ENCODE results near the gene INO80. TPM values are rescaled to one million over a fixed set of nuclear protein-coding genes. Genes with fewer than 3 reads are reported as not detected.

Gene INO80, protein sequence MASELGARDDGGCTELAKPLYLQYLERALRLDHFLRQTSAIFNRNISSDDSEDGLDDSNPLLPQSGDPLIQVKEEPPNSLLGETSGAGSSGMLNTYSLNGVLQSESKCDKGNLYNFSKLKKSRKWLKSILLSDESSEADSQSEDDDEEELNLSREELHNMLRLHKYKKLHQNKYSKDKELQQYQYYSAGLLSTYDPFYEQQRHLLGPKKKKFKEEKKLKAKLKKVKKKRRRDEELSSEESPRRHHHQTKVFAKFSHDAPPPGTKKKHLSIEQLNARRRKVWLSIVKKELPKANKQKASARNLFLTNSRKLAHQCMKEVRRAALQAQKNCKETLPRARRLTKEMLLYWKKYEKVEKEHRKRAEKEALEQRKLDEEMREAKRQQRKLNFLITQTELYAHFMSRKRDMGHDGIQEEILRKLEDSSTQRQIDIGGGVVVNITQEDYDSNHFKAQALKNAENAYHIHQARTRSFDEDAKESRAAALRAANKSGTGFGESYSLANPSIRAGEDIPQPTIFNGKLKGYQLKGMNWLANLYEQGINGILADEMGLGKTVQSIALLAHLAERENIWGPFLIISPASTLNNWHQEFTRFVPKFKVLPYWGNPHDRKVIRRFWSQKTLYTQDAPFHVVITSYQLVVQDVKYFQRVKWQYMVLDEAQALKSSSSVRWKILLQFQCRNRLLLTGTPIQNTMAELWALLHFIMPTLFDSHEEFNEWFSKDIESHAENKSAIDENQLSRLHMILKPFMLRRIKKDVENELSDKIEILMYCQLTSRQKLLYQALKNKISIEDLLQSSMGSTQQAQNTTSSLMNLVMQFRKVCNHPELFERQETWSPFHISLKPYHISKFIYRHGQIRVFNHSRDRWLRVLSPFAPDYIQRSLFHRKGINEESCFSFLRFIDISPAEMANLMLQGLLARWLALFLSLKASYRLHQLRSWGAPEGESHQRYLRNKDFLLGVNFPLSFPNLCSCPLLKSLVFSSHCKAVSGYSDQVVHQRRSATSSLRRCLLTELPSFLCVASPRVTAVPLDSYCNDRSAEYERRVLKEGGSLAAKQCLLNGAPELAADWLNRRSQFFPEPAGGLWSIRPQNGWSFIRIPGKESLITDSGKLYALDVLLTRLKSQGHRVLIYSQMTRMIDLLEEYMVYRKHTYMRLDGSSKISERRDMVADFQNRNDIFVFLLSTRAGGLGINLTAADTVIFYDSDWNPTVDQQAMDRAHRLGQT (N-terminal part only)
- 5.3 and 8.0 TPM in 2 replicates for polyA plus RNA-seq (2011; rRNA removed)
- 10.5 and 14.6 TPM in 2 replicates for polyA minus RNA-seq (2011; rRNA and poly(A)+ RNA removed)

- H3K9me3 ChIP-seq (ENCODE audit: control insufficient read depth, insufficient read depth, low read length) = no peaks in the 10 kb centered on the region
- H3K27ac ChIP-seq (ENCODE audit: low read depth, low read length) = peak within 1 kb of the TSS; percentile 90
- CTCF ChIA-PET = no interaction called here
- peak within 1 kb of the TSS; percentile 97 for H3K4me3 ChIP-seq (ENCODE audit: low read depth, low read length)
- POLR2A ChIA-PET = interaction anchor here (0.5 to 1.5 kb wide), 11 partner anchors 11 to 485 kb away, joined by 3 to 9 read pairs (median 4); partner anchors contain the start of gene CHAC1
- peak; percentile 97 for DNase-seq (ENCODE audit: low read depth, low spot score)
- TF ChIP-seq CTCF (IDR thresholded peaks at IDR 0.05; ENCODE audit: low read depth, low read length) = no peak
- H3K27me3 ChIP-seq (ENCODE audit: control insufficient read depth, insufficient read depth, low read length) = no peaks in the 10 kb centered on the region
Measured at GRCh38 chr15:41116116-41116961, at the start of gene INO80. Gene INO80 (minus strand): TSS chr15:41116280. CDS start chr15:41096310, 19,970 bp downstream.

- no peaks in the 10 kb centered on the region for H3K9me3 ChIP-seq (ENCODE audit: control insufficient read depth, insufficient read depth, low read length)
- H3K27ac ChIP-seq (ENCODE audit: low read depth, low read length) = no peak overlapping the region
- peaks cover 2% of the 10 kb centered on the region for H3K27me3 ChIP-seq (ENCODE audit: control insufficient read depth, insufficient read depth, low read length)
- no peak for DNase-seq (ENCODE audit: low read depth, low spot score)
- no peak overlapping the region for H3K4me3 ChIP-seq (ENCODE audit: low read depth, low read length)
- ChIA-PET CTCF (no interaction called here), POLR2A (interaction anchor here (0.7 kb wide), 1 partner anchor 267 kb away, joined by 3 read pairs; the partner anchor contains the start of gene VPS18)
- no peak for TF ChIP-seq CTCF (IDR thresholded peaks at IDR 0.05; ENCODE audit: low read depth, low read length)
Measured at GRCh38 chr15:41161736-41162135, 45.7 kb upstream of the INO80 start.

DNA sequence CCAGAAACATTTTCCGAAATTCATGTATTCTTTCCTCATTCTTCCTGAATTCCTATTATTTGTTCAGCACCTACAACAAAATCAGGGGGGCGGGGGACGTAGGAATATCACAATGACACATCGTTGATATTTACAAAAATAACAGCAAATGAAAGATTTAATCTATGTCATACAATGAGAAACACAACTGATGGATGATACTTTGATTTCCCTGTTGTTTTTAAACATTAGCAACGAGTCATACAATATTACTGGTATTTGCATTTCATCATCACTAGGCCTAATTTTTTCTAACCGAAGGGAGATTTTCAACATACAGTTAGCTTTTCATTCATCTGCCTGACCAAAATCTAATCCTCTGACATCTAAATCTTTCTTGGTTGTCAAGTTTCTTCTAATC, 45.3 kb upstream of the INO80 start:
- POLR2A ChIA-PET = interaction anchor here (0.7 kb wide), 1 partner anchor 267 kb away, joined by 3 read pairs; the partner anchor contains the start of gene VPS18
- H3K9me3 ChIP-seq (ENCODE audit: control insufficient read depth, insufficient read depth, low read length) = no peaks in the 10 kb centered on the region
- CTCF ChIA-PET = no interaction called here
- H3K27ac ChIP-seq (ENCODE audit: low read depth, low read length) = no peak overlapping the region
- H3K27me3 ChIP-seq (ENCODE audit: control insufficient read depth, insufficient read depth, low read length) = peaks cover 2% of the 10 kb centered on the region
- no peak for DNase-seq (ENCODE audit: low read depth, low spot score)
- TF ChIP-seq CTCF (IDR thresholded peaks at IDR 0.05; ENCODE audit: low read depth, low read length) = no peak
- H3K4me3 ChIP-seq (ENCODE audit: low read depth, low read length) = no peak overlapping the region

DNA sequence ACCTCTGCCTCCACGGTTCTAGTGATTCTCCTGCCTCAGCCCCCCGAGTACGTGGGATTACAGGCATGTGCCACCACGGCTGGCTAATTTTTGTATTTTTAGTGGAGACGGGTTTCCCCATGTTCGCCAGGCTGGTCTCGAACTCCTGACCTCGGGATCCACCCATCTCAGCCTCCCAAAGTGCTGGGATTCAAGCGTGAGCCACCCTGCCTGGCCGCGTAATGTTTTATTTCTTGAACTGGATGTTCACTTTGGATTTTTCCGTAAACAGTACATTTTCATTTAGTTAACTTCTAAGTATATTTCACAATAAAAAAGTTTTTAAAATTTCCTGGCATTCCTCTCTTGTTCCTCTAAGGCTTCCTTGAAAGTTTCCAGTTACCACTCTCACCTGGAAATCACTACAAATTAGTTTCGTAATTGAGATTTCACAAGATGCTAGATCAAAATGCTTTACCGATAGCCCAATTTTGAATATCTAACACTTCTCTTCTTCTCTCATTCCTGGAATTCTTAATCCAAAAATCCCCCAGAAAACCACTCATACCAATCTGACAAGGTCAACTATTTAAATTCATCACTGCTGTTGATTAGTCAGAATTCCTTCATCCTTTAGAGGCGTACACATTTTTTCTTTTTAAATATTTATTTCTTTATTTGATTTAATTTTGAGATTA, 44.7 kb upstream of the INO80 start:
- no peak overlapping the region for H3K4me3 ChIP-seq (ENCODE audit: low read depth, low read length)
- H3K27ac ChIP-seq (ENCODE audit: low read depth, low read length) = no peak overlapping the region
- no peak for TF ChIP-seq CTCF (IDR thresholded peaks at IDR 0.05; ENCODE audit: low read depth, low read length)
- DNase-seq (ENCODE audit: low read depth, low spot score) = no peak
- H3K27me3 ChIP-seq (ENCODE audit: control insufficient read depth, insufficient read depth, low read length) = no peaks in the 10 kb centered on the region
- POLR2A ChIA-PET = no interaction called here
- CTCF ChIA-PET = no interaction called here
- no peaks in the 10 kb centered on the region for H3K9me3 ChIP-seq (ENCODE audit: control insufficient read depth, insufficient read depth, low read length)

Data from AG04450 (cell line).